Coronary artery (tissue), 2 donors: ENCODE measurements around the gene IPPK.
"Not testable (repeated sequence)": the region's sequence is repeated elsewhere in the genome, so short reads cannot be mapped to it uniquely, and the experiment has no call there.

Experiments used
- DNase-seq: peaks from one replicate; pipeline ENCODE4 v3.0.0-alpha.2; 2017; ENCODE audit warnings: low spot score
- H3K27ac ChIP-seq, 2 donors: fragments of 200-600 bp; sonication (generic); one replicate each; pipeline ENCODE4 v1.5.1; 2016 to 2019
- H3K4me3 ChIP-seq: fragments of 200-600 bp; sonication (generic); 2 replicates; pipeline ENCODE4 v1.5.1; 2016; ENCODE audit warnings: mild to moderate bottlenecking, moderate library complexity
- CTCF ChIP-seq: fragments of 200-600 bp; sonication (generic); IDR thresholded peaks from one replicate; pipeline ENCODE4 v1.5.1; 2019; ENCODE audit warnings: antibody characterized with exemption

The IPPK gene

GRCh38 chr9:92576175-92576574, 93.8 kb downstream of the IPPK start:
- Histone ChIP-seq H3K27ac (no peak overlapping the region), H3K4me3 (no peak overlapping the region)
- TF ChIP-seq CTCF = no peak
- no peak for DNase-seq

DNA sequence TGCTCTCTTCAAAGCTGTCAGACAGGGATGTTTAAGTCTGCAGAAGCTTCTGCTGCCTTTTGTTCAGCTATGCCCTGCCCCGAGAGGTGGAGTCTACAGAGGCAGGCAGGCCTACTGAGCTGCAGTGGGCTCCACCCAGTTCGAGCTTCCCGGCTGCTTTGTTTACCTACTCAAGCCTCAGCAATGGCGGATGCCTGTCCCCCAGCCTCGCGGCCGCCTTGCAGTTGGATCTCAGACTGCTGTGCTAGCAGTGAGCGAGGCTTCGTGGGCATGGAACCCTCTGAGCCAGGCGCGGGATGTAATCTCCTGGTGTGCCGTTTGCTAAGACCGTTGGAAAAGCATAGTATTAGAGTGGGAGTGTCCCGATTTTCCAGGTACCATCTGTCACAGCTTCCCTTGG, 96.3 kb downstream of the IPPK start:
- not testable (repeated sequence) for H3K27ac ChIP-seq, DNase-seq, H3K4me3 ChIP-seq

- not testable (repeated sequence) for H3K27ac ChIP-seq, H3K4me3 ChIP-seq, DNase-seq
Measured at GRCh38 chr9:92571871-92572270, 98.1 kb downstream of the IPPK start.

DNA sequence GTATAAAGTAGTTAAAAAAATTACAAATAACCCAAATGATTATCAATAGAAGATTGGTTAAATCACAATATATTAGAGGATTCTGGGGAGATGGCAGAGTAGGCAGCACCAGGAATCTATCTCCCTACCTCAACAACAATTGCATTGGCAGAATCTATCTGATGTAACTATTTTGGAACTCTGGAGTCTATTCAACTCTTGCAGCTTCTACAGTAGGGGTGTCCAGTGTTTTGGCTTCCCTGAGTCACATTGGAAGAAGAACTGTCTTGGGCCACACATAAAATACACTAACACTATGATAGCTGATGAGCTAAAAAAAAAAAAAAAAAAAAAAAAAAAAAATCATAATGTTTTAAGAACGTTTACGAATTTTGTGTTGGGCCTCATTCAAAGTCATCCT, 104.9 kb downstream of the IPPK start:
- no peak for DNase-seq
- TF ChIP-seq CTCF = no peak
- Histone ChIP-seq H3K27ac (no peak overlapping the region), H3K4me3 (no peak overlapping the region)

- Histone ChIP-seq H3K4me3 (no peak overlapping the region), H3K27ac (no peak overlapping the region)
- TF ChIP-seq CTCF = no peak
- DNase-seq = no peak
Measured at GRCh38 chr9:92564504-92564903, 105.4 kb downstream of the IPPK start.
